HG03066 (cell line): Measurements from ENCODE around the gene EEF1AKMT3.
"Not testable (repeated sequence)": the region's sequence is repeated elsewhere in the genome, so short reads cannot be mapped to it uniquely, and the experiment has no call there.

Experiments
- ATAC-seq: cut with Tn5 transposase; IDR thresholded peaks from one replicate; pipeline ENCODE4 v1.9.1; 2021; ENCODE audit warnings: low read depth; ENCODE audit not compliant: unreplicated experiment

EEF1AKMT3 gene

DNA sequence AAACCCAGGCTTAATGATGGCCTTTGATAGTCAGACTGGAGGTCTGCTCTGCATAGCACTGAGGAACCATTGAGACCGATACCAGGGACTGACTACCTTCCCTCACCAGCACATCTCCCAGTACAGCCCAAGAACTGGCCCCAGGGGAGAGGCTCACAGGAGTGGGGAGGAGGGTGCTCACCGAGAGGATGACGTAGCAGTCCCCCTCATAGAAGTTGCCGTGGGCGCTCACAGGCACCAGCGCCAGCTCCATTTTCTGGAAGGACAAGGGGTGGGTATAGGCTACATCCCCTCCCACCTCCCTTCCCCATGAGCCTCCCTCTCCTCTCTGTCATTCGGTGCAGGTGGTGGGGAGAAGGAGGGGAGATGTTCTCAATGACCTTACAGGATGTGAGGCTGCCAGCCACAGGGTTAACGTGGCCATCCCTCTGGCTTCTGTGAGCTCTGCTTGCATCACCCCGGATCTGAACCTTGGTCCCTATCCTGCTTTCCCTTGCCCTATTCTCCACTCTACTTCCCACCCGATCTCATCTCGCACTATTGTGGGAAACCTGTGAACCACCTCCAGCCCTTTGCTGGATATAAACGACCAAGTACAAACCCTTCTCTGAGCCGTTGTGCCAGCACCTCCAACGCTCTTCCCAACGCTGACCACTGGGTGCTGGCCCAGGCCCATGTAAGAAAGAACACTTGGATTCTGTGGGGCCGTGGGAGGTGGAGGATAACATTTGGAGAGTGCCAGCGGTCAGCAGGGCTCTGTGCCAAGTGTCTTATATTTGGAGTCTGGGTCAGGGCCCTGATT is 41.8 kb downstream of the EEF1AKMT3 start:
- ATAC-seq = no peak

DNA sequence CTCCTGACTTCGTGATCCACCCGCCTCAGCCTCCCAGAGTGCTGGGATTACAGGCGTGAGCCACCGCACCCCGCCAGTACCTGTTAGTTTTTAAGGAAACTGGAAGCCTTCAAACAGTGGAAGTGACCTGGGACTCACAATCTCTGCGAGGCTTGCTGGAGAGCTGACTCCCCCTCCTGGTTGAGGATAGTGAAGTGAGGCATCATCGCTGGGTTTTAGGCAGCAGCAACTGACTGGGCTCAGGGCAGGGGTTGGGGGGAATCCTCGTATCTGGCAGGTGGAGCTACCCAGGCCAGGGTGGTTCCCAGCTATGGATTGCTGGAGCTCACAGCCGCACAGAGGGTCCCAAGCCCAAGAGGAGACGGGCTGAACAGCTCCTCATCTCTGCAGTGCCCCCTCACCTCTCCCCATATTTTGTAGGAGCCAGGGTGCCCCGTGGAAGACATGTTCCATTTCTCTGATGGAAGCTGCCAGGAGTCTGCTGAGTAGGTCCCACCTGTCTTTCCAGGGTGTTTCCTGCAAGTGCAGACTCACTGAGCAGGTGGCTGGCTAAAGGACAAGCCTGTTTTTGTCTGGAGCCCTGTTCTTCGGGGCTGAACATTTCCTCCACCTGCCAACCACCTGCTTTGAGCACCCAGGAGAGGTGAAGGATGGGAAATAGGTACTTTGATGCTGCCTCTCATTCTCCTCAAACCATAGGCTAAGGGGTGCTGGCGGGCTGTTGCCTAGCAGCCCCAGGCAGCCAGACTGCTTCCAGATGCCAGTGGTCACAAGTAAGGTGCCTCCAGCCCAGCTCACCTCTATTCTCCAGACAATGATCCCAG is 43.0 kb downstream of the EEF1AKMT3 start:
- no peak for ATAC-seq

DNA sequence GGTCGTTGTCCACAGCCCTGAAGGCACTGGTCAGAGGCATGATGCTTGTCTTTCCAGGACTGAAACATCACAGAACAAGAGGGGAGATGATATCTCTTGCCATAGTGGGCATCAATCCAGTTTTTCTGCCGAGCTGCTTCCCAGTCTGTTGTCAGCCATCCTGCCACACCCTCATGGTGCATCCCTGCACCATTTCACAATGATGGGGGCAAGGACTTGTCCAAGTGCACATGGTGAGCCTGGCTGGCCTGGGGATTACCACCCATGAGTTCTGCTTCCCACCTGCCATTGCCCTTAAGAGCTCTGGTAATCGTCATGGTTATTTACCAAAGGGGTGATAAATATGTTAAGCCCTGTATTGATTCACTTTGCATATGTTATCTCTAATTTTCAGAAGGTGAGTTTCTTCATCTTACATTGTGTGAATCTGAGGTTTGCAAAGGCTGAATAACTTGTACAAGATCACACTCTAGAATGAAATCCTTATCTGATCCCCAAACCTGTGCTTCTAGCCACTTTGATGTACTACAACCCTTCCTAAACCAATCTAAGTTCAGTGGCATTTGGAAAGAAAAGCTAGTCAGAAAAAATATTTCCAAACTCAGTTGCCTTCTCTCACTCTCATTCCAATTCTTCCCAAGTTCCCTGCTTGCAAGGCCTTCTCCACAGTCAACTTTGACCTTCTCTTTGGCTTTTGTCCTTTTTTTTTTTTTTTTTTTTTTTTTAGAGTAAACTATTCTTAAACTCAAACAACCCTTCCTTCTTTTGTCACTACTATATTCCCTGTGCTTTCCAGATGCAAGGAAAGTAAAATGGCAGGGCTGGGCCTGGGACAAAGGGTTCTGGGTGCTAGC is 43.8 kb downstream of the EEF1AKMT3 start:
- no peak for ATAC-seq

DNA sequence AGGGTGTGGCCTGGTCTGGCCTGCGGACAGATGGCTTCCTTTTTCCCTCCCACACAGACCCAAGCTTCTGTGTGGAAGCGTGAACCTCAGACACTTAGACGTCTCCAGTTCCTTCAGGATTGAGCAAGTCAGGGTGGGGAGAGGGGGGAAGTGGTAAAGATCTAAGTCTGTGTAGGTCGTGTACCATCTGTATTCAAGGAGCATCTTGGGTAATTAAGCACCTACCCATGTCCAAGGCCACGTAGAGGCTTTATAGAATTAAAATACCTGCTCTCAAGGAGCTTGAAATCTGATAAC is 44.4 kb downstream of the EEF1AKMT3 start:
- no peak for ATAC-seq

DNA sequence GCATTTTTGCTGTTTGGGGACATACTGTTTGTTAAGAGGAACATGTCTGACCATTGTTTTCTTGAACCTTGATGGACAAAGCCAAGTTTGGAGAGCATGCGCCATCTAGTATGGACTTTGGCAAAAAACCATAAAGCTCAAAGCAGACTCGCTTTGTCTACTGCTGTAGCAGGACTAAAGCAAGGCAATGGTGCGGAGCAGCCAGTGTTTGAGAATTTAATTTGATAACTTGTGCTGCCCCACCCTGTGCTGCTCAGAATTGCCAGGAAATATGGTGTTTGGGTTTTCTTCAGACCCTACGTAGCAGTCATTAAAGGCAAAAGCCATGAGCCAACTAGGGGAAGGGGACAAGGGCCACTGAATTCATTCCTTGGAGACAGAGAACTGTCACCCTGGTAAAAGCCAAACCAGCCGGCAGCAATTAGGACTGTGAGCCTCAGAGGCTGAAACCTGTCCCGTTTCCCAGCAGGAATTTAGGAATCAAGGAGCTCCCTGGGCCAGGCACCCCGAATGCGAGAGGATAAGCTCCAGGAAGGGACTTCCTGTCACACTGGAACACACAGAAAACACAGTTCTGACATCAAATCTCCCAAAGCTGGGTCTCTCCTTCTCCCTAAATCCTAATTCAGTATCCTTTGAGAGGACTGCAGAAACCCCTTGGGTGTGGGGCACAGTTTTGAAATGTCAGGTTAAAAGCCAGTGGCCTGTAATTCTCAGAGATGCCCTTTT is 45.0 kb downstream of the EEF1AKMT3 start:
- no peak for ATAC-seq

DNA sequence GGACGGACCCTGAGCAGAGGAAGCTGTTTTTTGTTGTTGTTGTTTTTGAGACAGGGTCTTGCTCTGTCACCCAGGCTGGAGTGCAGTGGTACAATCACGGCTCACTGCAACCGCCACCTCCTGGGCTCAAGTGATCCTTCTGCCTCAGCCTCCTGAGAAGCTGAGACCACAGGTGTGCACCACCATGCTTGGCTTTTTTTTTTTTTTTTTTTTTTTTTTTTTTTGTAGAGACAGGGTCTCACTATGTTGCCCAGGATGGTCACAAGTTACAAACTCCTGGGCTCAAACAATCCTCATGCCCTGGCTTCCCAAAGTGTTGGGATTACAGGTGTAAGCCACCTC is 45.5 kb downstream of the EEF1AKMT3 start:
- ATAC-seq = not testable (repeated sequence)

DNA sequence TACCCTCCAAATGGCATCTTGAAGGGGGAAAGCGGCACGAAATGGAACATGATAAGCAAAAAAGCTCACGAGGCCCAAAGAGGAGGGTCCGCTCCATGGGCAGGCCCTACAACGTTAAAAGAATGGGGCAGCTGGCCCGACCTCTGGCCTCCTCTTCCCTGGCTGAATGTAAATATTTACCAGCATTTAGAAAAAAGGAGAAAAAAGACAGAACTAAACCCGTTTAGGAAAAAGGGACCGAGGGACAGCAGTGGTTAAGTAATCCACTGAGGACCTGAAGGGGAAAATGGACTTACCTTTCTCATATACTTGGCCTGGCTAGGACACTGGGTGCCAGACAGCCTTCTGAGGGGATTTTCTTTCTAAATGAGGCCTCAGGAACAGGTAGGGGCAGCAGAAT is 47.7 kb downstream of the EEF1AKMT3 start:
- not testable (repeated sequence) for ATAC-seq

DNA sequence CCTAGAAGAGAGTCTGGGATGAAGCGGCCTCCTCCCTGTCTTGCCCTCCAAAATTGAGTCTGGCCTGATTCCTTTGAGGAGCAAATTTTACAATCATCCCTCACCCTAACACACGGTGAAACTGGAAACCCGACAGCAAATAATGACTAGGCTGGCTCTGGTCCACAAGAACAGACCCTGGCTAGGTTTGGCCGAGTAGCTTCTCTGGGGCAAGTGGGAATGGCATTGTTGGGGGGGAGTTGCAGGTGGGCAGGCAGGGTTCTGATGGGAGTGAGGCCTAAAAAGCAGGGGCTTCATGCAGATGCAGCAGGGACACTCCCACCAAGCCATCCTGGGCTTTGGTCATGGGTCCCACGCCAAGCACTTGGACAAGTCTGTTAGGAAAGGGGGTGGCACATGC is 48.6 kb downstream of the EEF1AKMT3 start:
- not testable (repeated sequence) for ATAC-seq

DNA sequence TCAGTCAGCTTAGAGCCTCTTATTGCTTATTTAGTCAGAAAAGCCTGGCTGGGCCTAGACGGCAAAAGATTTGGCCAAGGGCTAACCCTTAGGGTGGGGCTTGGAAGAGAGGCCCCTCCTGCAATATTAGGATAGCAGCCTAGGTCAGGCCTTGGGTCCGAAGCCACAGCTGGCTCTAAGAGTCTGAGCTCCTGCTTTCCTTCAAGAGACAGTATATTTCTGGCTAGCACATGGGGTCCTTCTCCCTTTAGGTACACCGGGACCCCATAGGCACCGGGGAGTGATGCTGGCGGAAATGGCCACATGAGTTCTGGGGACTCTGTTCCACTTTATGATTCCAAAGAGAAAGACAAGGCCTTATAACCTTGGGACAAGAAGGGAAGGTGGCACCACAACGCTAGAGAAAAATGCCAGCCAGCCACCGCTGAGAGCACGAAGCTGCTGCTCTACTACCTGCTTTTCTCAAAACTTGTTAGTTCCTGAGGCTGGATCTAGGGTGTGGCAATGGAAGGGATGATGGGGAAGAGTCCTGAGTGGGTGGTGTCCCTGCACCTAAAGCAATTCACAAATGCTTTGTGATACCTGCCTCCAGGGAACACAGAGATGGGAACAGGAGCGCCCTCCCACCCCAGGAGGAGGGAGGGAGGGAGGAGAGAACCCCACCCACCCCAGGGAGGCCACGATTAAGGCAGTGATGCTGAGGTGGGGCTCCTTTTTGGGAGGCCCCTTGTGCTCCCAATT is 49.2 kb downstream of the EEF1AKMT3 start:
- no peak for ATAC-seq

DNA sequence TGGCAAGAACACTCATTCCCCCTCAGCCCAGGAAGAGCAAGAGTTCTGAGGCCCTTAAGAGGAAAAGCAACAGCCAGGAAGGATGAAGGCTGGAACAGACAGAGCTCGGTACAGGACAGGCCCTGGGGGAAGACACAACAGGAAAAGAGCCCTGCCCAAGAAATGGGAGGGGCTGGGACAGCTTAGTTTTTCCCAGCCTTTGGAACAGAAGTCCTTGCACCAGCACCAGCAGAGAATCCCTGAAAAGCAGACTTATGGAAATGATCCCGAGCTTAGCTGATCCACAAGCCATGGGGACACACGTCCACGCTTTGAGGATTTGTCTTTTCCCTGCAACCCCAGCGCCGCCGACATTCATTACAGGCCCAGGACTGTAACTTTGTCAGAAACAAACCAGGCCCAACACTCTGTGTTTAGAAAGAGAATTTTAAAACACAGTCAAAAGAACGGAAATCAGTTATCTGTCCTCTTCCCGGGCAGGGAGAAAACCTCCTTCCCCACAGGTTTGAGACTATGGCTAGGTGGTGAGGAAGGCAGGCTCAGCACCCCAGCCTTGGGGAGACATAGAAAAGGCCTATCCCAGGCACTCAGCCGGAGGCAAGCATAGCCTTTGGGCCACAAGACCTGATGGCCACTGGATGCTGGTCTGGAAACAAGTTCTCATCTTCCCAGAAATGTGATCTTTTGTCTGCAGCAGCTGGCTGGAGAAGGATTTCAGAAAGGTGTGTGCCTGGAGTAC is 50.1 kb downstream of the EEF1AKMT3 start:
- ATAC-seq = no peak

DNA sequence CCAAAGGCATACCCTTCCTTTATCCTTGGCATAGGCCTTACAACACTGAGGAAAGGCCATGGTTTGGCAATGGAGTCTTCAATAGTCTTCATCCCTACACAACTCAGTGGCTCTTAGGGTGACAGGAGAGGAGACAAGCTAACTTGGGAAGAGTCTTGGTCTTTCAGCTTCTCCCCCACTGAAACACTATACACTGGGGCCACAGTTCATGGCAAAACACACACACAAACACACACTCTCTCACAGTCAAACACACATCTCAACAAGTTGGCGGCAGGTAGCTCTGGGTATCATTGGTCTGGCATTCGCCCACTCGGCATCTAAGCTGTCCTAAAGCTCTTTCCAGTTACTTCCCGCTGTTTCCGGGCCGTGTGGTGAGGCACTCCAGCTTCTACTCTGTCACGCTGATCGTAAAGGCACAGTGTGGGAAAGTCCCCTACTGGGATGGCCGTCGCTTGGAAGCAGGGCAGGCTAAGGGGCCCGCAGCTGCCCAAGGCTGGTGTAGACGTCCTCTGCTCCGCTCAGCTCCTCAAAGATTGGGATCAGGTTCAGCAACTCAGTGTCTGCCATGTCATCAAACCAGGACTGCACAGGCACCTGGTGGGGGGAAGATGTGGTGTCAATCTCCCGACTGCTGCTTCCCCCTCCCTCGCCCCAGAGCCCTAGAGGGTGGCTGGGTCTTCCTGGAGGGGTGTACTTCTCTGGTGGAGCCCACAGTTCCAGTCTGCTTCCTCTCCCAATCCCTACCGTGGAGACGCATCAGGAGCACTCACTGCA is 50.9 kb downstream of the EEF1AKMT3 start:
- ATAC-seq = no peak

DNA sequence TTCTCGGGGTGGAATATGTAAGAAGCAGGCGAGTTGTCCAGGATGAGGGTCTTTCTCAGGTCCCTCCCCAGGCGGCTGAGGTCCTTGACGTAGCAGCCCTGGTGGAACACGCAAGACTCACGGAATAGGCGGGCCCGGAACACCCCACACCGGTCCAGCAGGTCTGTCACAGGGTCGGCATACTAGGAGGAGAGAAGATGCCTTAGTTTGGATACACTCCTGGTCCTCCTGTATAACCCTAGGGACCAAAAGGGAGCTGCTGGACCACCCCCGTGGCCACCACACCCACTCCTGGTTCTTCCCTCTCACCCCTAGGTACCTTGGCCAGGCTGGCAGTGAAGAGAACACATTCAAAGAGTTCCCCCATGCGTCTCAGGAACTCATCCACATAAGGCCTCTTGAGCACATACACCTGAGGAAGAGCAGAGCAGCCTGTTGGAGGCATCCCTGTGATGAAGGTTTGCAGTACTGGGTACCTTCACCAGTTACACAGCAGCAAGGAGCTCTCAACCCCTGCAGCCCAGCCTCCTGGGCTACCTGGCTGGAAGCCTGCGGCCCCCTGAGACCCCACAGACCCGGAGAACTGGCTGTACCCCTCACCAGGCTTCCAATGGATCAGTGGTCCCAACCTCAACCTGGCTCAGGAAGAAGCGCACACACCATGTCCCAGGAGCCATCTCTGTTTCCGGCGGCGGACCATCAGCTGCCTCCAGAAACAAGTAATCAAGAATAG is 51.7 kb downstream of the EEF1AKMT3 start:
- ATAC-seq = no peak

DNA sequence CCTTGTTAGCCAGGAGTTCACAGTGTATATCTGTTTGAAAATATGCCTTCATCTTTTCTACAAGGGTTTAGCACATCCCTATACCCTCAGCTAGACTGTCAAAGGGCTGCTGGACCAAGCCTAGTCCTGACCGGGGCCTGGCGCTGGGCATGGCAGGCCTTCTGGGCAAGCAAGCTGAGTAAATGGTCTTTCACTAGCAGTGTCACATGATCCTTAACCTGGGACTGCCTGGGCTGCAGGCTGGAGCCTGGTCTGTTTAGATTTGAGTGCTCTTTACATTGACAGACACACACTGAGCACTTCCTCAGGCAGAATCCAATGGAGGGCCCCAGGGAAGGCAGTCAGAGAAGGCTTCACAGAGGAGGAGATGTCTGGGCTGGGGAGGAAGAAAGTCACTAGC is 53.0 kb downstream of the EEF1AKMT3 start:
- no peak for ATAC-seq

DNA sequence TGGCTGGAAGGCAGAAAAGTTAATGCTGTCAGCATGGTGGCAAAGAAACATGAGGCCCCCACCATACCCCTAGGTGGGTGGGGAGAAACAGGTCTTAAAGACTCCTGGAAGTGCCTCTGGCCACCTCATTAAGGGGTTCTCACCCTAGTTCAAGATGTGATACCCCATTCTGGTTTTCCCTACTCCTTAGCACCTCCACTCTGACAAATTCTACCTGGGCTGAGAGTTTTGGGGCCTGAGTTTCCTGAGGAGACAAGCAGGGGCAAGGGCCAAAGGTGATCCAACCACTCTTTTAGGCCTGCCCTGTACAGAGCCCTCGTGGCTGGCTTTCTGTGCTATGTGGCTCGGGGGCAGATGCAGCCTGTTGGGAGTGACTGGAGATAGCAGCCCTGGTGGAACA is 54.0 kb downstream of the EEF1AKMT3 start:
- ATAC-seq = no peak

DNA sequence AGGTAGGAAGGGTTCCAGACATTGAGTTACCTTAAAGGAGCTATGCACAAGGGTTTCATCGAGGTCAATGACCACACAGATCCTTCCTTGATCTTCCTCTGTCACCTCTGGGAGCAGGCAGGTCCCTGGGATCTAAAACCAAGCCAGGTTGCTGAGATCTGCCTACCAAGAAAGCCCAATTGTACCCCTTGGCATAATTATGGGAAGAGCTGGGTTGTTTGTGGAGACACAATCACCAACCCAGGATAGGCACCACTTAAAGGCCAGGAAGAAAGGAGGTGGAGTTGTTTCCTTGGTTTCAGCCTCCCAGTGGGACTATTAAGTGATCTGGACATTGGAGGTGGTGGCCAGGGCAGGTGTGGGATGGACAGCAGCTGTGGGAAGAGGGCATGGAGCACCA is 54.6 kb downstream of the EEF1AKMT3 start:
- ATAC-seq = no peak

DNA sequence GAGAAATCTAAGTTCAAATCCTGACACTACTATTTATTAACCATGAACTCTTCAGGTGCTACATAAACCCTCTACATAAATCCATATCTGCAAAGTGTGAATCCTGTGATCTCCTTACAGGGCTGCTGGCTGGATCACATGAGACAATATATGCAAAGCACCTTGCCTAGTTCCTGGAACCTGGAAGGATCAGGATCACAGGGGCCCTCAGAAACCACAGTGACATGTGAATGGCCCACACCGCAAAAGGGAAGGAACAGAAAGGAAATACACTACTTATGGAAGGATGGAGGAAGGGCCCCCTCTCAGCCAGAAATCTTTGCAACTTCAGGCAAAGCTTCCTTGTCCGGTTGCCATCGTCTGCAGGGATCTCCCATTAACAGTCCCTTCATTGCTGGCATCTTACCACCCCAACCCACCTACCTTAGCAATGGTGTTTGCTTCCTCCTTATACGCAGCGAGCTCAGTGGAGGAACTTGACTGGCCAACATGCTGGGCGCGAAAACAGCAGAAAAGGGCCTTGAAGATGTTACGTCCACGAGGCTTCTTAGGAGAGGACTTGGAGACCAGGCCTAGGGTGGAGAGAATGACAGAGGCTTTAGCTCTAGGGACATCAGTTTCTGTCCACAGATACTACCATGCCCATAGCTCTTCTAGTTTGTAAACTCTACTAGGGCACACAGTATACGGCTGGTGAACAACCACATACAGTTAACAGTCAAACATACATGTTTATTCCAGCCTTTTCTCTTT is 56.8 kb downstream of the EEF1AKMT3 start:
- ATAC-seq = no peak

DNA sequence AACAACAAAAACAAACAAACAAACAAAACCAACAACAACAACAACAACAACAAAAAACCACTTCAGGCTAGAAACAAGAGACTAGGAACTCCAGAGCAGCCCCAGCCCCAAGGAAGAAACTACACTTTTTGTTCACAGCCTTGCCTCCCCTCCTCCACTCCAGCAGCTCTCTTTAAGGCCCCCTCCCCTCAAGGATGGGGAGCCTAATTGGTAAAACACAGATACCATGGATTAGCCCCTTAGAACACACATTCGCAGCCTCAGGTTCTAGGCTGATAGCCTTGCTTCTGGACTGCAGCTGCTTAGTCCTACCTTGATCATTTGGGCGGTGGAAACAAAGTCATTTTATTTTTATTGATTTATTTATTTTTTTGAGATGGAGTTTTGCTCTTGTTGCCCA is 58.0 kb downstream of the EEF1AKMT3 start:
- ATAC-seq = no peak
